Stimulated activated CD4-positive, alpha-beta T cell treated with anti-CD3 and anti-CD28 coated beads, Interleukin-1b, Interleukin-23, amount 100 ng/mL, for 4 hours (primary cell): Measurements from ENCODE around the gene CNTN4.

ENCODE experiments used
- DNase-seq, 2 donors: peaks; one replicate each; pipeline ENCODE4 v3.0.0-alpha.2; 2020; ENCODE audit warnings: low read depth in 2 of 2

Gene CNTN4

DNA sequence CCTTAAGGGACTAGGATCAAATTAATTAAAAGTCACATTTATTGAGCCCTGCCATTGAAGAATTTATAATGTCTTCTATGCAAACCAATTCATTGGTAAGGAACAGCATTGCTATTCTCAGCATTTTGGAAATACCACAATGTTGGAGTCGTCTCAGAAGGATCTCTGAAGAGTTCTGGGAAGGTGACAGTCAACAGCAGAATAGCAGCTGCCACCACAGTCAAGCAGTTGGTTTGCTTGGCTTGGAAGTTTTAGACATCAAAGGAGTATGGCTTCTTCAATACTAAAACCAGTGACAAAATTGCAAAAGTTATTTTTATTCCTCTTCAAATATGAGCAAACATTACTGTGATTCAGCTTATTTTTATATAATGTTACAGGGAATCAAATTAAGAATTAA is 167.9 kb downstream of the CNTN4 start:
- no peak for DNase-seq

DNA sequence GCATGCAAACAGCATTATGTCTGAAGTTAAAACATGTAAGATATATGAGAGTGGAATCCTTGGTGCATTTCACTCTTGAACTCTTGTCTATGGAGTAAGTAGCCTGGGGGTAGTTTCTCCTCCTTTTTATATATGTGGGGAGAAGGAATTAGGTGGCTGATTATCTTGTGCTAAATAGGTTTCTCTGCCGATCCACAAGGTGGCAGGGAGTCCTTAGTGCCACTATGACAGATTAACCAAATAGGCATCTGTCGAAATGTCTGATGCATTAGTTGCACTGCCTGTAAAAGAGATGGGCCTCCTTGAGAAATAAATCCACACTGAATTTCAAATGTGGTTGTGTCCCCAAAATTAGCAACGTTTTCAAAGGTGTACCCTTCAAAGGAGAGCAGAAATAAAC is 170.1 kb downstream of the CNTN4 start:
- DNase-seq, result no peak

DNA sequence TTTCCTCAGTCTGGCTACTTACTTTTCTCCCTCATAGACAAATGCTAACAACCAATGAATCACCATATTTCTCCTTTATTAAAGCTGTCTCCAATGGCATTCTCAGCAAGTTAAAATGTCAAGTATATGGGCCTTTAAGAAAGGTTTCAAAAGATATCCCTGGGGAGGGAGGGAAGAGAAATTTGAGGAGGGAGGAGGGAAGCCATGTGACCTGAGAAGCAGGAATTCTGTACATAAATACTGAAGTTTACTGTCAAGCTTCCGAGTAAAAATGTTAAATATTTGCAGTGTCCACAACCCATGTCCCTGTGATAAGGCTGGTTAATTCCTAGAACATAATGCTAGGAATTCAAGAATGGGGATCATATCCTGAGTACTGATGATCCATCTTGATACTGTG is 175.9 kb downstream of the CNTN4 start:
- DNase-seq, result no peak

DNA sequence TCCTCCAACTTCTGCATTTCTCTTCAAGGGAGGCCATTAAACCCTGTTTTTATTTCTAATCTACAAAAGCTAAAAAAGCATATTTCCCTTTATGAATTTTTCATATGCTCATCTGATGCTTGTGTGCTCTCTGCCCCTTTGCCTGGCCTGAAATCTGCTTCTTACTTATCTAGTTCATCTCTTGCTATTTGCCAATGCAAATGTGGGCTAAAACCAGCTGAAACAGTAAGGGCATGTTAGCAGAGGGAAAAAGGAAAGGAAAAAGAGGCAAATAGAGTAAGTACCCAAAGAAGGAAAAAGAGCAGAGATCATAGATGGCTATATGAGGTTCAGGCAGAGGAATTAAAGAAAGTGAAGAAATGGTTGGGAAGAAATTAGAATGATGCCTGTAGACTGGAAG is 185.2 kb downstream of the CNTN4 start:
- DNase-seq, result no peak

DNA sequence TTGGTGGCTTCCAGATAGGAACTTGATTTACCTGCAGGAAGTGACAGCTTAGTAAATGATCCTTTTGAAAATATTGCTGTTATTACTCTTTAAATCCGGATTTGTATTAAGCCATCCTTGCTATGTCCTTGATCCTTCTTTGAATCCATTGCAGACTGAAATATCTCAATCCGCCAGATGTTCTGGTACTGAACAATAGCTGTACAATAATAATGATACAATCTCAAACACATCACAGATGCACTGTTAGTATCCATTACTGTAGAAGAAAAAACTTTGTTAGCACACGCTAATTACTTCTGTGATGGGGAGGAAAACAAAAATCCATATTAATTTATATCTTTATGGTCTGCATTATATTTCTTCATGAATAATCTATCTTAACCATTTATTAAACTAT is 202.3 kb downstream of the CNTN4 start:
- no peak for DNase-seq

- no peak for DNase-seq
Observed at GRCh38 chr3:2301361-2301760, 202.7 kb downstream of the CNTN4 start.

DNA sequence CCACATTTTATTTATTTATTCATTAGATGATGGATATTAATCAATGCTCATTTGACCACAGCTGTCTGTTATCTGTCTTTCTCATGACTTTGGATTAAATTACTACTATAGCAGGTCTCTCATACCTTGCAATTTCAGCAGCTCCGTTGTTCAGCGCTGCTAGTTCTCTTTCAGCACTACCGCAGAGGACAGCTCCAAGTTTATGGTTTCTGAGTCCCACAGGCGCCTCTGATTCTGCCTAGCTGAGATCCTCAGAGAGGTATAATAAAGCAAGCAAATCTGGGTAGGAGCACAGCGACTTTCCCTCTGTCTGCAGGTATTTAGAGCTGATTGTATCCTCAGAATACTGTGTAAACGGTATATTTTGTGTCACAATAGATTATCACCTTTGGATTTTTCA is 204.9 kb downstream of the CNTN4 start:
- no peak for DNase-seq

DNA sequence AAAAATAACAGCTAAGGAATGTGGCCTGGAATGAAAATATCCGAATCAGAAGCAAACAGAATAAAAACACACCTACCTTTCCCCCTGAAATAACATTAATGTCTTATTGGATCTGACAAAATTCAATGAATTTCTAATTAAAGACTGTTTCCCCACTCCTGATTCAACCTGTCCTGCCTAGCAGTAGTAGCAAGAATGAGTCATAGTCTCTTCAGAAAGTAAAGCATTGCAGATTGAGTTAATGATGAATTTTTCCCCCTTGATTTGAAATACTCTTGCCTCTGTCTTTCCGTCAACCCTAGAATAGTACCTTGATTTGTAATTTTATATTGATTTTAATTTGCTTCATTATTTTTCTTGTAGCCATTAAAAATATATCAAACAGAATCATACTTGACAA is 212.4 kb downstream of the CNTN4 start:
- DNase-seq, result no peak

DNA sequence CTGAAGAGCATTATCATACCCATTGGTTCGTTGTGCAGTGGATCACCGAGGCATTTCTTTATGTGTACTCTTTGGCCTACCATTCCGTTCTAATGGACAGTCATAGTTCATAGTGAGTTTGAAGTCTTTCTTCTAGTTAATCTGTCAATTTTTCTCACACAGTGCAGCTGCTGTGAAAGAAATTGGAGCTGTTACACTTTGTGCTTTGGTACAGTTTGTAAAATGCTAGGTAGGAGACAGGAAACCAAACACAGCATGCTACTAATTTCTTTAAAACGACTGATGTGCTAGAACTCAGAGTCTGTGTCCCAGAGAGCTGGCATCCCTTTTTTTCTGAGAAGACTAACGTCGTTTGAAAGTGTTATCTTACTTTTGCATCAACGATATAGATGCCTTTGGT is 218.9 kb downstream of the CNTN4 start:
- DNase-seq, result no peak

GRCh38 chr3:2334921-2335320 is 236.3 kb downstream of the CNTN4 start:
- no peak for DNase-seq

DNA sequence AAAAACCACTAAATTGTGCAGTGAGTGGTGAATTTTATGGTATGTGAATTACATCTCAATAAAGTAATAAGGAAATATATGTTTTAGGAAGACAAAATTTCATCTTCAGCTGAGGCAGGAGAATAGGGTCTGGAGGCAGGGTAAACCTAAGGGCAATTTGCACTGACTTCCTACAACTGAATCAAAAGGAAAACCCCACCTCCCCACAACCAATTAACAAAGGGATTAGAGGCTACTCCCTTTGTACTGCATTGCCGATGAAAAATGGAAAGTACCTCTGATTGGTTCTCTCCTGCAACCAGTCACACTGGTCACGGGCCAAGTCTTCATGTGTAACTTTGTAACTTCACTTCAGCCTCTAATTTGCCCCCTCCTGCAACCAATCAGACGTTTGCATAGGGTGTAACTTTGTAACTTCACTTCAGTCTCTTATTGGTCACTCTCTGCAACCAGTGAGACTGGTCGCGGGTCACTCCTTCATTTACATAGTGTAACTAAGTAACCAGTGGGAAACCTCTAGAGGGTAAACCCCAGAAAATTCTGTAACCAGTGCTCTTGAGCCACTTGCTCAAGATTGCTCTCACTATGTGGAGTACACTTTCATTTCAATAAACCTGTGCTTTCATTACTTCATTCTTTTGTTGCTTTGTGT is 244.5 kb downstream of the CNTN4 start:
- no peak for DNase-seq

- no peak for DNase-seq
Observed at GRCh38 chr3:2352134-2352762, 253.6 kb downstream of the CNTN4 start.

GRCh38 chr3:2354702-2355101 is 256.0 kb downstream of the CNTN4 start:
- no peak for DNase-seq

GRCh38 chr3:2356298-2356950 is 257.8 kb downstream of the CNTN4 start:
- no peak for DNase-seq

DNA sequence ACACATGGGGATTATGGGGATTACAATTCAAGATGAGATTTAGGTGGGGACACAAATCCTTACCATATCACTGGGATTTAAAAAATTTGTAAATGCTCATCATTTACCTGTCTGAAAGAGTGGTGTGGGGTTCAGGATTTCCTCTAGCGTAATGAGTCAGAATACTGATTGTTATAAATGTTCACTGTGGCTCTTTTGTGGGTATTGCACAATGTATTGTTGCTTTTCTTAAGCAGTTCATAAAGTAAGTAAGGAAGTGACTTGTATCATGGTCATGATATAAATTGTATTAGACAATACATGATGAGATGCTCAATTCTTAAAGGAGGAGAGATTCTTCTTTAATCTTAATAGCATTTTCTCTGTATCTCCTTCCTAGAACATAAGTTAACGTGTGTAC is 262.1 kb downstream of the CNTN4 start:
- DNase-seq, result no peak

DNA sequence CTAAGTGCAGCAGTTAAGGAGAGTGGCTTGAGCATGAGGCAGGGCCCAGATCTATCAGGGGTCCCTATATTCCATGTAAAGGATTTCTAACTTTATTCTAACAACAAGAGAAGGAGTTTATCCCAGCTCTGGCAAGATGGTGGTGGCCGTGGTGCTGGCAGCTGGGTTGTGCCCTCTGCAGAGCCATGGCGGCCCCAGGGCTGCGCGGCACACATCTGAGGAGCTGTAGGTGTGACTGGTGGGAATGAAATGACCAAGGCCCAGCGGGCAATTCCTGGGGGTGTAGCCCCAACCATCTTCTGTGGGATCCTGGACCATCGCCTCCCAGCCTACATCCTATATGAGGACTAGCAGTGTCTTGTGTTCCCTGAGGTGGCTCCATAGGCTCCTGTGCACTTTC is 263.5 kb downstream of the CNTN4 start:
- no peak for DNase-seq

GRCh38 chr3:2363854-2364253 is 265.2 kb downstream of the CNTN4 start:
- DNase-seq, result no peak

DNA sequence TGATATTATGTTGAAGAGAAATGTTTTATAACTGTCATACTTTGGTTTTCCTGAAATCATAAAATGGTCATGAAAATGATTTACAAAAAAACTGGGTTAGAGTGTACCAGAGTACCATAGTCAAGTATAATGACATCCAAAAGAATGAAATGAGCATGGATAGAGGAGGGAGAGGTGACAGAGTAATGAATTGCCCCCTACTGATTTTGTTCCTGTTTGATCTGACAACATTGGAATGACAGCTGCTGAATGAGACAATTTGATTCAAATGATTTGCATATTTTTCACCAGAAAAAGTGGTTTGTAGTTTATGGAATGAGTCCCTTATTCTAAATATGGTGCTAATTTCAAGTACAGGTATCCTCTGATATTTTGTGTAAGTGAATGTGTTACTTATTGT is 271.7 kb downstream of the CNTN4 start:
- no peak for DNase-seq

GRCh38 chr3:2372306-2372705 is 273.6 kb downstream of the CNTN4 start:
- no peak for DNase-seq

GRCh38 chr3:2375376-2375775 is 276.7 kb downstream of the CNTN4 start:
- no peak for DNase-seq

- DNase-seq, result no peak
Observed at GRCh38 chr3:2377281-2377680, 278.6 kb downstream of the CNTN4 start.

DNA sequence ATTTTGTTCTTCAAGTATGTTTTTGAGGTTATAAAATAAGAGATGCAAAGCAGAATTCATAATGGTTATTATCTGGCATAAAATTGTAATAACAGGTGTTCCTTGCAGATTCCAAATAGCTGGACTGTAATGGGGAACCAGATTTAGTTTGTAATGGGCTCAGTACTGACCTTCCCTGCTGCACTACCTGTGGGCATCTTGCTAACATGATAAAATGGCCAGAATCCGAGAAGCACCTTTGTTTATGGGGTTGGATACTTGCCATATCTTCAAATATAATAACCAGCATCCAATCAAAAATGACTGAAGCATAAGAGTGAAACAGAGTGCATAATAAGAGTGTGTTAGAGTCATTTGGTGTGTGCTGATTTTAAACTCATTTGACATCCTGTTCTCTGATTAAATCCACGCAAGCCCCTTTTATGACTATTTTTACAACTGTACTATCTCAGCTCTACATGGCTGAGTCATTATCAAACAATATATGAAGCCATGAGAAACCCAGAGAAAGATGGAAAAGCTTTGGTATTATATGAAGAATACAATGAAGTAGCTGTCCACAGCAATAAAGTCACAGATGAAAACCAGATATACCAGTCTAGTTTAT is 292.4 kb downstream of the CNTN4 start:
- DNase-seq, result no peak

GRCh38 chr3:2391896-2392295 is 293.2 kb downstream of the CNTN4 start:
- no peak for DNase-seq
